HG03354 (cell line): ENCODE results near the gene PET117.
"Not testable (repeated sequence)": the region's sequence is repeated elsewhere in the genome, so short reads cannot be mapped to it uniquely, and the experiment has no call there.

Source experiments
- ATAC-seq: cut with Tn5 transposase; IDR thresholded peaks from one replicate; pipeline ENCODE4 v1.9.1; 2021; ENCODE audit warnings: mild to moderate bottlenecking; ENCODE audit not compliant: unreplicated experiment, poor library complexity, severe bottlenecking

The PET117 gene

GRCh38 chr20:18154342-18154741 is 16.7 kb downstream of the PET117 start:
- no peak for ATAC-seq

- ATAC-seq, result no peak
These were observed 18.4 kb downstream of the PET117 start for GRCh38 chr20:18156045-18156444.

GRCh38 chr20:18164356-18164755 is 26.7 kb downstream of the PET117 start:
- ATAC-seq, result no peak

GRCh38 chr20:18165553-18165952 is 27.9 kb downstream of the PET117 start:
- no peak for ATAC-seq

- ATAC-seq, result no peak
These were observed 28.7 kb downstream of the PET117 start for GRCh38 chr20:18166241-18166881.

- no peak for ATAC-seq
These were observed 29.3 kb downstream of the PET117 start for GRCh38 chr20:18166950-18167349.

- no peak for ATAC-seq
These were observed 34.7 kb downstream of the PET117 start for GRCh38 chr20:18172379-18172778.

- no peak for ATAC-seq
These were observed 37.4 kb downstream of the PET117 start for GRCh38 chr20:18174906-18175683.

GRCh38 chr20:18176318-18176785 is 38.7 kb downstream of the PET117 start:
- ATAC-seq, result no peak

- ATAC-seq, result not testable (repeated sequence)
These were observed 42.7 kb downstream of the PET117 start for GRCh38 chr20:18180366-18180765.

- ATAC-seq, result no peak
These were observed 43.2 kb downstream of the PET117 start for GRCh38 chr20:18180815-18181214.

GRCh38 chr20:18187020-18187419 is 49.4 kb downstream of the PET117 start:
- ATAC-seq, result no peak

GRCh38 chr20:18188434-18188833 is 50.8 kb downstream of the PET117 start:
- ATAC-seq, result no peak

GRCh38 chr20:18190338-18191233 is 52.9 kb downstream of the PET117 start:
- no peak for ATAC-seq

- ATAC-seq, result no peak
These were observed 53.6 kb downstream of the PET117 start for GRCh38 chr20:18191306-18191705.
